ENCODE results near the gene ANKFN1. TPM values are rescaled to one million over a fixed set of nuclear protein-coding genes. Genes with fewer than 3 reads are reported as not detected.

Gene ANKFN1
- total and polyA plus RNA-seq, 2 of the 13 experiments (the other 11 are each of a cell fraction or from before 2014, with no cell fraction given), result not detected

- TF ChIP-seq SNAPC4 (CRISPR knock-in tag; IDR thresholded peaks at IDR 0.05), result no peak
Measured at GRCh38 chr17:56350592-56350991, 197.3 kb downstream of the ANKFN1 start (continued).

- ATAC-seq, result no peak
- H2AFZ ChIP-seq (ENCODE audit: low read length), result no peak overlapping the region
- no peak overlapping the region for H3K4me3 ChIP-seq (replicated peaks in 1 of 3; ENCODE audit: insufficient read depth in 1 of 3, low read depth in 2 of 3, low read length in 3 of 3)
- no peaks in the 10 kb centered on the region for H3K79me2 ChIP-seq (ENCODE audit: insufficient read depth, low read length)
- no peaks in the 10 kb centered on the region for H3K9me3 ChIP-seq (ENCODE audit: low read length)
- intact Hi-C loops (cut with micrococcal nuclease; ENCODE audit: unreplicated experiment), result loop anchor here (1.0 kb wide), 1 partner anchor 30 kb away; no protein-coding TSS in a partner anchor
- in situ Hi-C loops (cut with HindIII; ENCODE audit: extremely low pct_ligation_motif_present, low pct_unique_long_range_greater_than_20kb), result no loop called here
- no peak overlapping the region for H3K9ac ChIP-seq (ENCODE audit: insufficient read depth, low read depth, low read length)
- no peaks in the 10 kb centered on the region for H3K36me3 ChIP-seq (replicated peaks in 1 of 2; ENCODE audit: control insufficient read depth in 1 of 2, insufficient read depth in 2 of 2, low read length in 2 of 2)
- no peak overlapping the region for H3K27ac ChIP-seq (ENCODE audit: extremely low read length, insufficient read depth, low read length)
- no peaks in the 10 kb centered on the region for H3K4me1 ChIP-seq (ENCODE audit: insufficient read depth, low read length)
- BruUV-seq (replicated peaks), result no TSS peak
- TF ChIP-seq SOX5 (CRISPR knock-in tag; IDR thresholded peaks at IDR 0.05; ENCODE audit: borderline replicate concordance), result no peak
- TF ChIP-seq ZNF335 (CRISPR knock-in tag; IDR thresholded peaks at IDR 0.05), result no peak
- TF ChIP-seq FOXK2 (IDR thresholded peaks at IDR 0.05), result no peak
- TF ChIP-seq CREBL2 (CRISPR knock-in tag; IDR thresholded peaks at IDR 0.05; ENCODE audit: borderline replicate concordance), result no peak
- no peak for TF ChIP-seq FOXO4 (CRISPR knock-in tag; conservative IDR thresholded peaks at IDR 0.05)
- TF ChIP-seq KDM2A (CRISPR knock-in tag; IDR thresholded peaks at IDR 0.05; ENCODE audit: borderline replicate concordance, low read depth), result no peak
- no peak for TF ChIP-seq SIX1 (CRISPR knock-in tag; IDR thresholded peaks at IDR 0.05; ENCODE audit: borderline replicate concordance)
- no peak for TF ChIP-seq NCOA2 (CRISPR knock-in tag; IDR thresholded peaks at IDR 0.05)
- no peak for TF ChIP-seq ZNF572 (CRISPR knock-in tag; IDR thresholded peaks at IDR 0.05)
- no peak for TF ChIP-seq CCAR2 (optimal IDR thresholded peaks at IDR 0.05; ENCODE audit: low read depth, low read length)
- FAIRE-seq, result no peak
- ChIA-PET POLR2A (no interaction called here), CTCF (ENCODE audit: low intra/inter-chr PET ratio, low total read pairs) (no interaction called here)
- no peak overlapping the region for H3K4me2 ChIP-seq (ENCODE audit: low read depth, low read length)
- no peak for DNase-seq (ENCODE audit: low spot score)
- no peaks in the 10 kb centered on the region for H3K27me3 ChIP-seq (ENCODE audit: control insufficient read depth in 1 of 2, insufficient read depth in 2 of 2, low read length in 2 of 2)
- WGBS (ENCODE audit: low lambda C conversion rate), result 4% methylated on average over 5 of the region's 5 CpGs
- no peaks in the 10 kb centered on the region for H4K20me1 ChIP-seq (ENCODE audit: insufficient read depth, low read length)
Measured at GRCh38 chr17:56351675-56352074, 198.4 kb downstream of the ANKFN1 start.

All from HepG2 (cell line).